Measurements from ENCODE around the gene SOX2.

Gene SOX2

GRCh38 chr3:181722766-181723425 lies 11.2 kb downstream of the SOX2 start:
- DNase-seq (ENCODE audit: low read depth in 2 of 2): no peak

GRCh38 chr3:181723625-181724191 lies 12.0 kb downstream of the SOX2 start:
- no peak for DNase-seq (ENCODE audit: low read depth in 2 of 2)

GRCh38 chr3:181724192-181724965 lies 12.7 kb downstream of the SOX2 start:
- no peak for DNase-seq (ENCODE audit: low read depth in 2 of 2)

- no peak for DNase-seq (ENCODE audit: low read depth in 2 of 2)
Observed at GRCh38 chr3:181725131-181725731, 13.5 kb downstream of the SOX2 start.

GRCh38 chr3:181725830-181726229 lies 14.1 kb downstream of the SOX2 start:
- no peak for DNase-seq (ENCODE audit: low read depth in 2 of 2)

GRCh38 chr3:181726351-181727330 lies 14.9 kb downstream of the SOX2 start:
- DNase-seq (ENCODE audit: low read depth in 2 of 2): no peak

GRCh38 chr3:181727341-181728032 lies 15.8 kb downstream of the SOX2 start:
- DNase-seq (ENCODE audit: low read depth in 2 of 2): no peak

GRCh38 chr3:181728470-181729340 lies 17.0 kb downstream of the SOX2 start:
- no peak for DNase-seq (ENCODE audit: low read depth in 2 of 2)

- no peak for DNase-seq (ENCODE audit: low read depth in 2 of 2)
Observed at GRCh38 chr3:181729341-181729869, 17.7 kb downstream of the SOX2 start.

- DNase-seq (ENCODE audit: low read depth in 2 of 2): no peak
Observed at GRCh38 chr3:181730316-181730715, 18.6 kb downstream of the SOX2 start.

GRCh38 chr3:181730934-181731333 lies 19.2 kb downstream of the SOX2 start:
- no peak for DNase-seq (ENCODE audit: low read depth in 2 of 2)

GRCh38 chr3:181735911-181736310 lies 24.2 kb downstream of the SOX2 start:
- DNase-seq (ENCODE audit: low read depth in 2 of 2): no peak

GRCh38 chr3:181738551-181738950 lies 26.8 kb downstream of the SOX2 start:
- no peak for DNase-seq (ENCODE audit: low read depth in 2 of 2)

GRCh38 chr3:181739628-181740027 lies 27.9 kb downstream of the SOX2 start:
- DNase-seq (ENCODE audit: low read depth in 2 of 2): no peak

- DNase-seq (ENCODE audit: low read depth in 2 of 2): no peak
Observed at GRCh38 chr3:181741417-181741816, 29.7 kb downstream of the SOX2 start.

GRCh38 chr3:181752202-181752671 lies 40.5 kb downstream of the SOX2 start:
- DNase-seq (ENCODE audit: low read depth in 2 of 2): no peak

- no peak for DNase-seq (ENCODE audit: low read depth in 2 of 2)
Observed at GRCh38 chr3:181753391-181753790, 41.7 kb downstream of the SOX2 start.

- no peak for DNase-seq (ENCODE audit: low read depth in 2 of 2)
Observed at GRCh38 chr3:181755959-181756358, 44.2 kb downstream of the SOX2 start.

GRCh38 chr3:181756645-181757297 lies 45.0 kb downstream of the SOX2 start:
- DNase-seq (ENCODE audit: low read depth in 2 of 2): no peak
